ENCODE results near the gene RPS24.

Gene RPS24

DNA sequence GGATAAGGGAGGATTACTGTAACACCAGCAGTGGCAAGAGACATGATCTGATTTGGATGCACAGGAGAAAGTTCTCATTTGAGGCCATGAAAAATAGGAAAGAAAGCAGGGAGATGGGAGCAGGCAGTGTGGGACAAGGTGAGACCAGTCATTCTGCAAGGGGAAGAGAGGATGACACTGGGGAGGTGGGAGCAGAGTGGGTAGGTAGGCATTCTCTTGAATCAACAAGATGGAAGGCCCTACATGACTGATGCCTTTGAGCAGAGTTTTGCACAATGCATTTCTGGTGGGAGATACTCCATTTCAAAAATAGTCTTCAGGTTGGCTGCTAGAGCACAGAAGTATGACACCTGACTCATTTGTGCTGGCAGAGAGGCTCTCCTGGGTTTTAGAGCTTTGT is 10.5 kb downstream of the RPS24 start:
- H3K27ac ChIP-seq = no peak overlapping the region
- no peak for TF ChIP-seq CTCF (IDR thresholded peaks at IDR 0.05)
- no peak for TF ChIP-seq ZFX (IDR thresholded peaks at IDR 0.05; ENCODE audit: borderline replicate concordance)

GRCh38 chr10:78044699-78045098 is 11.0 kb downstream of the RPS24 start:
- no peak for TF ChIP-seq ZFX (IDR thresholded peaks at IDR 0.05; ENCODE audit: borderline replicate concordance)
- TF ChIP-seq CTCF (IDR thresholded peaks at IDR 0.05) = no peak
- no peak overlapping the region for H3K27ac ChIP-seq

GRCh38 chr10:78045237-78045636 is 11.6 kb downstream of the RPS24 start:
- no peak overlapping the region for H3K27ac ChIP-seq
- no peak for TF ChIP-seq ZFX (IDR thresholded peaks at IDR 0.05; ENCODE audit: borderline replicate concordance)
- no peak for TF ChIP-seq CTCF (IDR thresholded peaks at IDR 0.05)

- TF ChIP-seq ZFX (IDR thresholded peaks at IDR 0.05; ENCODE audit: borderline replicate concordance) (no peak), CTCF (IDR thresholded peaks at IDR 0.05) (no peak)
- H3K27ac ChIP-seq = no peak overlapping the region
Measured at GRCh38 chr10:78045856-78046255, 12.2 kb downstream of the RPS24 start.

DNA sequence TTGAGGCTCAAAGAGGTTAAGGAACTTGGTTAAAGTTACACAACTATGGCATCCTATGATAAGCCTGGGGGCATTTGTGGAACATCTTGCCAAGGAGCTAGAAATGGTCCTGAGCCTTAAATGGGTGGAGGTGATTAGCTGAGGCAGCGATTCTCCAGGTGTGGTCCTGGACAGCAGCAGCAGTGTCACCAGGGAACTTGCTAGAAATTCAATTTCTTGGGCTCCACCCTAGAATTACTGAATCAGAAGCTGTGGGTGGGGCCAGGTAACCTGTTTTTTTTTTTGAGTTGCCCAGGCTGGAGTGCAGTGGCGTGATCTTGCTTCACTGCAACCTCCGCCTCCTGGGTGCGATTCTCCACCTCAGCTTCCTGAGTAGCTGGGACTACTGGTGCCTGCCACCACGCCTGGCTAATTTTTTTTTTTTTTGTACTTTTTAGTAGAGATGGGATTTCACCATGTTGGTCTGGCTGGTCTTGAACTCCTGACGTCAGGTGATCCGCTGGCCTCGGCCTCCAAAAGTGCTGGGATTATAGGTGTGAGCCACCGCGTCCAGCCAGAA is 13.1 kb downstream of the RPS24 start:
- H3K27ac ChIP-seq = no peak overlapping the region
- TF ChIP-seq ZFX (IDR thresholded peaks at IDR 0.05; ENCODE audit: borderline replicate concordance) (no peak), CTCF (IDR thresholded peaks at IDR 0.05) (no peak)

GRCh38 chr10:78047314-78047891 is 13.7 kb downstream of the RPS24 start:
- peak; percentile 91 for TF ChIP-seq CTCF (IDR thresholded peaks at IDR 0.05)
- TF ChIP-seq ZFX (IDR thresholded peaks at IDR 0.05; ENCODE audit: borderline replicate concordance) = no peak
- H3K27ac ChIP-seq = no peak overlapping the region

GRCh38 chr10:78049851-78050250 is 16.2 kb downstream of the RPS24 start:
- TF ChIP-seq ZFX (IDR thresholded peaks at IDR 0.05; ENCODE audit: borderline replicate concordance) = no peak
- TF ChIP-seq CTCF (IDR thresholded peaks at IDR 0.05) = no peak
- H3K27ac ChIP-seq = no peak overlapping the region

Measured in 22Rv1 (cell line).